Stomach (tissue), 9 donors: ENCODE measurements around the gene SLC12A1. TPM values are rescaled to one million over a fixed set of nuclear protein-coding genes. Genes with fewer than 3 reads are reported as not detected.
A peak's percentile ranks its signal among the peaks of the same experiment; 100 is the strongest.

Source experiments
- DNase-seq, 2 donors: peaks; one replicate each; pipeline versions ENCODE4 v3.0.0 to v3.0.0-alpha.2; 2013 to 2019
- H3K27ac ChIP-seq, 5 donors: fragments of 200-600 bp in 4 of 5; sonication (generic) in 4 of 5; one replicate each; pipeline ENCODE4 v1.5.1; 2013 to 2019; ENCODE audit warnings: mild to moderate bottlenecking in 1 of 5, moderate library complexity in 1 of 5
- H3K27me3 ChIP-seq, 3 donors: fragments of 200-600 bp; sonication (generic); one replicate each; pipeline ENCODE4 v1.5.1; 2017 to 2019; ENCODE audit warnings: mixed run types in 1 of 3
- H3K36me3 ChIP-seq, 4 donors: fragments of 200-600 bp; sonication (generic); 1 replicate in 3 of 4; 2 replicates in 1 of 4; pipeline ENCODE4 v1.5.1; 2016 to 2019
- H3K4me1 ChIP-seq, 4 donors: fragments of 200-600 bp; sonication (generic); one replicate each; pipeline ENCODE4 v1.5.1; 2016 to 2019
- H3K4me3 ChIP-seq, 4 donors: fragments of 200-600 bp; sonication (generic) in 3 of 4; one replicate each; pipeline ENCODE4 v1.5.1; 2016 to 2019; ENCODE audit warnings: mild to moderate bottlenecking in 1 of 4
- H3K9me3 ChIP-seq, 4 donors: fragments of 200-600 bp; sonication (generic); one replicate each; pipeline ENCODE4 v1.5.1; 2016 to 2019
- EP300 ChIP-seq: sonication (generic); formaldehyde crosslinking; IDR thresholded peaks from one replicate; pipeline ENCODE4 v1.6.1; 2017; ENCODE audit warnings: antibody characterized with exemption
- POLR2A ChIP-seq, 4 donors: fragments of 450-650 bp; IDR thresholded peaks; one replicate each; pipeline ENCODE4 v1.6.1; 2016; ENCODE audit warnings: antibody characterized with exemption in 4 of 4, control low read depth in 2 of 4, mild to moderate bottlenecking in 1 of 4, moderate library complexity in 1 of 4
- POLR2AphosphoS5 ChIP-seq, 3 donors: sonication (generic); formaldehyde crosslinking; IDR thresholded peaks; one replicate each; pipeline ENCODE4 v1.6.1; 2016; ENCODE audit warnings: antibody characterized with exemption in 3 of 3
- WGBS, 5 donors: extraction: QIAGEN DNeasy Blood & Tissue Kit in 3 of 5; methylation state at CpG; one replicate each; pipeline versions ENCODE4 v1.1.5 to v1.1.7; 2013 to 2018; 5-methylcytosine and 5-hydroxymethylcytosine counted together
- intact Hi-C: fragments of 100-400 bp; cut with DNase I; formaldehyde crosslinking; loops from one replicate; pipeline ENCODE4 v1.15.1; 2023; ENCODE audit warnings: low total_unique reads
- polyA plus RNA-seq, 3 donors: library from polyadenylated mRNA; stranded (reverse); fragments of 200-250 nt; gene quantifications; one replicate each; pipeline ENCODE4 v1.2.3, GENCODE V29; 2013
- total RNA-seq, 5 donors: library from RNA; depleted of rRNA; stranded (reverse); fragments of >200 nt; gene quantifications; one replicate each; pipeline versions ENCODE4 v1.1.0 to v1.2.3, GENCODE V29; 2014 to 2016
- TF ChIP-seq, protein P1 (sequence below), 7 experiments: fragments of 450-650 bp in 4 of 7; fragments of 200-600 bp in 3 of 7; sonication (generic) in 3 of 7; IDR thresholded peaks; one replicate each; pipeline ENCODE4 v1.5.1; 2016 to 2019; ENCODE audit warnings: antibody characterized with exemption in 7 of 7, control low read depth in 2 of 7, mild to moderate bottlenecking in 1 of 7
- donor health status: healthy with polysubstance abuse.
- donor health status: Bipolar disorder and iron deficiency.
- donor health status: healthy.

The SLC12A1 gene
- total and polyA plus RNA-seq, 8 donors: 0.92 TPM; not detected in 7

DNA sequence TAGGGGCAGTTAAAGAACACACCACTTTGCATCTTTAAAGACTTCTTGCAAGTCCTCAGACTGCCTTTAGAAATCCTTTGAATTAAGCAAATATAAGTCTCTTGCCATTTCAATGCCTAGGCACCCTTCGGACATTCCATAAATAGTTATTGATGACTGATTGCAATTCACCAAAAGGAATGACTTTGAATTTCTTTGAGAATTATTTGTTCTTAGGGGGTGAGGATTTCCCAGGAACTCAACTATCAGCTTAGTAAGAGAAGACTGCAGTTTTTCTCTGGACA is 27.5 kb upstream of the SLC12A1 start:
- Histone ChIP-seq H3K4me3 (peak overlapping the region; percentile 61 to 76 (median 72)), H3K4me1 (peaks cover 0 to 24% (median 13%) of the 10 kb centered on the region in 4 donors), H3K36me3 (no peaks in the 10 kb centered on the region), H3K9me3 (no peaks in the 10 kb centered on the region), H3K27ac (peak overlapping the region in 3 of 5 donors; percentile 83 to 95 (median 91)), H3K27me3 (peaks cover 0 to 10% (median 4%) of the 10 kb centered on the region in 3 donors)
- no peak for DNase-seq
- intact Hi-C loops: no loop called here
- TF ChIP-seq POLR2AphosphoS5 (IDR thresholded peaks at IDR 0.05): no peak
- TF ChIP-seq, protein P1, sequence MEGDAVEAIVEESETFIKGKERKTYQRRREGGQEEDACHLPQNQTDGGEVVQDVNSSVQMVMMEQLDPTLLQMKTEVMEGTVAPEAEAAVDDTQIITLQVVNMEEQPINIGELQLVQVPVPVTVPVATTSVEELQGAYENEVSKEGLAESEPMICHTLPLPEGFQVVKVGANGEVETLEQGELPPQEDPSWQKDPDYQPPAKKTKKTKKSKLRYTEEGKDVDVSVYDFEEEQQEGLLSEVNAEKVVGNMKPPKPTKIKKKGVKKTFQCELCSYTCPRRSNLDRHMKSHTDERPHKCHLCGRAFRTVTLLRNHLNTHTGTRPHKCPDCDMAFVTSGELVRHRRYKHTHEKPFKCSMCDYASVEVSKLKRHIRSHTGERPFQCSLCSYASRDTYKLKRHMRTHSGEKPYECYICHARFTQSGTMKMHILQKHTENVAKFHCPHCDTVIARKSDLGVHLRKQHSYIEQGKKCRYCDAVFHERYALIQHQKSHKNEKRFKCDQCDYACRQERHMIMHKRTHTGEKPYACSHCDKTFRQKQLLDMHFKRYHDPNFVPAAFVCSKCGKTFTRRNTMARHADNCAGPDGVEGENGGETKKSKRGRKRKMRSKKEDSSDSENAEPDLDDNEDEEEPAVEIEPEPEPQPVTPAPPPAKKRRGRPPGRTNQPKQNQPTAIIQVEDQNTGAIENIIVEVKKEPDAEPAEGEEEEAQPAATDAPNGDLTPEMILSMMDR (IDR thresholded peaks at IDR 0.05): no peak
- no peak for TF ChIP-seq EP300
- TF ChIP-seq POLR2A (IDR thresholded peaks at IDR 0.05): no peak
- 80 to 87% (median 85%) methylated on average over 1 of the region's 1 CpG for WGBS, 5 donors

DNA sequence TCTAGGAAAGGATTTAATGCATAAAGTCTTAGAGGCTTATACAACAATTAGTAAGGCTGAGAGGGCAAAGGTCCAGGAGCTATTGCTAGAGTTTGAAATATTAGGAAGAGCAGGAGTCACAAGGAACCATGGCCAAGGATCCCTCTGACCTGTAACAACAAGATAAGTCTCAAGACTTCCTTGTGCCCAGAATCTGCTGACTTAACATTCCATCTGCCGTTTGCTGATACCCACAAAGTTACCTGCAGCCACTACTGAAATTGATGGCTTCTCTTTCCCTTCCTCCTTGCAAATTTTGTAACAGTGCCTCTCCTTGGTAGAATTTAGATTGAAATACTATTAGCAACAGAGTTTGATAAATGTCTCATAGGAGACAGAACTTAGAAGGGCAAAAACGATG is 23.4 kb upstream of the SLC12A1 start:
- Histone ChIP-seq H3K4me1 (peaks cover 0 to 9% (median 7%) of the 10 kb centered on the region in 4 donors), H3K4me3 (no peak overlapping the region), H3K36me3 (no peaks in the 10 kb centered on the region), H3K9me3 (no peaks in the 10 kb centered on the region), H3K27me3 (peaks cover 0 to 8% (median 4%) of the 10 kb centered on the region in 3 donors), H3K27ac (no peak overlapping the region)
- intact Hi-C loops: no loop called here
- WGBS, 5 donors: 45 to 62% (median 50%) methylated on average over 2 of the region's 2 CpGs
- no peak for DNase-seq
- TF ChIP-seq POLR2AphosphoS5 (IDR thresholded peaks at IDR 0.05) (no peak), EP300 (no peak), POLR2A (IDR thresholded peaks at IDR 0.05) (no peak)
- TF ChIP-seq, protein P1 (IDR thresholded peaks at IDR 0.05): no peak

DNA sequence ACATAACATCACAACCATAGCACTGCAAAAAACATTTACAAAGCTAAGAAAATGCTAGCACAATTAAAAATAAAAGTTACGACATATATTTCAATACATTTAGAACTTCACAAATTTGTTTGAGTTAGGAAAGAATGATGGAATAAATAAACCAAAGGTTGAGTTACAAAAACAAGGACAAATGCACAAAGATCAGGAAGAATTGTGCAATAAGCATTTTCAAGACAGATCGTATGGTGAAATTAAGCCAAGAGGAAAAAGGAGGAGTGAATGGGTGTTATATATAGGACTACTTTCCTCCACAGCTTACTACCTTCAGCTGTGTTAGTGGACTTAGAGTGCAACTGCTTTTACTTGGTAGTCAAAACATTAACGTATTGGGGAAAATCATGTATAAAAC is 20.6 kb upstream of the SLC12A1 start:
- H3K27me3 ChIP-seq: peaks cover 0 to 7% (median 4%) of the 10 kb centered on the region in 3 donors
- intact Hi-C loops: no loop called here
- 80 to 86% (median 83%) methylated on average over 3 of the region's 3 CpGs for WGBS, 5 donors
- no peak overlapping the region for H3K27ac ChIP-seq
- no peak for DNase-seq
- H3K4me3 ChIP-seq: no peak overlapping the region
- no peaks in the 10 kb centered on the region for H3K9me3 ChIP-seq
- H3K4me1 ChIP-seq: no peaks in the 10 kb centered on the region
- TF ChIP-seq, protein P1 (IDR thresholded peaks at IDR 0.05): no peak
- TF ChIP-seq EP300: no peak
- TF ChIP-seq POLR2A (IDR thresholded peaks at IDR 0.05): no peak
- no peak for TF ChIP-seq POLR2AphosphoS5 (IDR thresholded peaks at IDR 0.05)
- no peaks in the 10 kb centered on the region for H3K36me3 ChIP-seq

DNA sequence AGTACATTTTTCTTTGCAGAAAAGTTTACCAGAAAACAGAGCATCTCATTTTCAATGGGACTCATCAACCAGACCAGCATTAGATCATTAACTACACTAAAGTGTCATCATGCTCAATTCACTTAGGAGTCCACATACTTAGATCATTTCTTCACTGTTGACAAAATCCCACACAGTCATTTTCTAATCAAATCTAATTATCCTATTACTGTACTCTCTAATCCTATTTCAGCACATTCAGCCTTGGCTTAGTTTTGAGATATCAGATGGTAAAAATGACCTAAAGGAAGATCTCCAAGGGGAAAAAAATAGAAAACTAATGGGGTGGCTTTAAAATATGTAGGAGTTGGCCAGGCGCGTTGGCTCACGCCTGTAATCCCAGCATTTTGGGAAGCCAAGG is 19.8 kb upstream of the SLC12A1 start:
- Histone ChIP-seq H3K27ac (no peak overlapping the region), H3K27me3 (peaks cover 0 to 13% (median 6%) of the 10 kb centered on the region in 3 donors), H3K9me3 (no peaks in the 10 kb centered on the region), H3K36me3 (no peaks in the 10 kb centered on the region), H3K4me3 (no peak overlapping the region), H3K4me1 (peaks cover 0 to 7% (median 2%) of the 10 kb centered on the region in 4 donors)
- peak in 1 of 2 donors; percentile 2 for DNase-seq
- intact Hi-C loops: no loop called here
- WGBS, 5 donors: 88 to 96% (median 94%) methylated on average over 3 of the region's 3 CpGs
- TF ChIP-seq EP300 (no peak), POLR2AphosphoS5 (IDR thresholded peaks at IDR 0.05) (no peak), POLR2A (IDR thresholded peaks at IDR 0.05) (no peak)
- TF ChIP-seq, protein P1 (IDR thresholded peaks at IDR 0.05): no peak
